Endothelial cell (in vitro differentiated cells): Measurements from ENCODE around the gene TMEM134. TPM values are rescaled to one million over a fixed set of nuclear protein-coding genes. Genes with fewer than 3 reads are reported as not detected.
"Not testable (repeated sequence)": the region's sequence is repeated elsewhere in the genome, so short reads cannot be mapped to it uniquely, and the experiment has no call there.

ENCODE experiments used
- DNase-seq: peaks from one replicate; pipeline ENCODE4 v3.0.0; 2021; ENCODE audit warnings: low spot score
- H3K27ac Mint-ChIP-seq: one replicate; pipeline ENCODE4 v1.8.0; 2021; ENCODE audit warnings: mixed read lengths, inconsistent platforms; ENCODE audit not compliant: unreplicated experiment
- H3K27me3 Mint-ChIP-seq: one replicate; pipeline ENCODE4 v1.8.0; 2021; ENCODE audit warnings: mild to moderate bottlenecking, moderate library complexity, mixed read lengths, inconsistent platforms; ENCODE audit not compliant: unreplicated experiment
- H3K36me3 Mint-ChIP-seq: one replicate; pipeline ENCODE4 v1.8.0; 2021; ENCODE audit warnings: mild to moderate bottlenecking, low read depth, mixed read lengths, inconsistent platforms; ENCODE audit not compliant: unreplicated experiment
- H3K4me1 Mint-ChIP-seq: one replicate; pipeline ENCODE4 v1.8.0; 2021; ENCODE audit warnings: mild to moderate bottlenecking, mixed read lengths, inconsistent platforms; ENCODE audit not compliant: unreplicated experiment
- H3K4me3 Mint-ChIP-seq: one replicate; pipeline ENCODE4 v1.8.0; 2021; ENCODE audit warnings: mild to moderate bottlenecking, mixed read lengths, inconsistent platforms; ENCODE audit not compliant: unreplicated experiment
- H3K9me3 Mint-ChIP-seq: one replicate; pipeline ENCODE4 v1.8.0; 2021; ENCODE audit warnings: mixed read lengths, inconsistent platforms; ENCODE audit not compliant: unreplicated experiment
- total RNA-seq: library from RNA; stranded (reverse); fragmentation: NEBNext Ultra II Directional; extraction: Animal tissue kit (Norgen Biotek cat#: 25700); gene quantifications from one replicate; pipeline ENCODE4 v1.2.1, GENCODE V29; 2021; ENCODE audit not compliant: unreplicated experiment
- TF ChIP-seq, protein P1 (sequence below): fragments of 200-600 bp; sonication (generic); IDR thresholded peaks from one replicate; pipeline ENCODE4 v1.5.0; 2021; ENCODE audit warnings: antibody characterized with exemption; ENCODE audit not compliant: unreplicated experiment

TMEM134 gene
- total RNA-seq, 1 donor from 2014 or later = 47.4 TPM

DNA sequence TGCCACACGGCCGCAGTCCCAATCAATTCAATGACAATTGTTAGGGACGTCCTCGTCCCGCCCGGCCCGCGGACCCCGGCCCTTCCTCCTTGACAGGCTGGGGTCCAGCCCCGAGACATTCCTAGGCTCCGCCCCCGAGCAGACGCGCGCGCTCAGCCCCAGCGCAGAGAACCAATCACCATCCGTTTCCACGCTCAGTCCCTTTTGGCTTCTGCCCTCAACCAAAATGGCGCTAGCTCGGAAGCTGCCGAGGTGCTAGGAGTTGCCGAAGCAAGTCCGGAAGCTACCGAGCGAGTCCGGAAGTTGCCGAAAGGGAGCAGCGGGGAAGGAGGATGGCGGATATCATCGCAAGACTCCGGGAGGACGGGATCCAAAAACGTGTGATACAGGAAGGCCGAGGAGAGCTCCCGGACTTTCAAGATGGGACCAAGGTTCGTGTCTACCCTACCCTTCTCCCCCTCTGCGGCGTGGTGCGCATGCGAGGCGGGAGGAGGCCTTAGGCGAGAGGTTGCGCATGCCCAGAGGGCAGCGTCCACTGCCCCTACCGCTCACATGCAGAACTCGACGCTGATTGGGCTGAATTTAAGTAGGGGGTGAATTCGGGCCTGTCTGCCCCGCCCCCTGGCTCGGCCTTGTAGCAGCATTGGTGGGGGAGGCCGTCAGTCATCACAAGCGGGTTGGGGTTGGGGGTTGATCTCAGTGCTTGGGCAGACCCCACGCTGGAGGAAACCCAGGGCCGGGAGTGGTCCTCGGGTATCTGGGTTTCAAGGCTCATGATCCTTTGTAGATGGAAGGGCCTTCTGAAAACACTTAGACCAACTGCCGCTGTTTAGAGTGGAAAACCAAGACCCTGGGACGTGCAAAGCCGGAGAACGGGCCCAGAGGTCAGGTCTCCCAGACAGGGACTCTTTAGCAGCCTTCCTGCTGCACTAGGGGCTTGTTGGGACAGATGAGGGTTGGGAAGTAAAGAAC lies 14.1 kb upstream of the TMEM134 start, which contains the start of gene AIP:
AIP (plus strand) TSS at position 200 of the 972 bp plus-strand sequence; CDS start at position 333, 133 bp downstream.
- no peaks in the 10 kb centered on the region for H3K9me3 Mint-ChIP-seq
- H3K4me3 Mint-ChIP-seq = peak within 1 kb of the TSS; percentile 93

DNA sequence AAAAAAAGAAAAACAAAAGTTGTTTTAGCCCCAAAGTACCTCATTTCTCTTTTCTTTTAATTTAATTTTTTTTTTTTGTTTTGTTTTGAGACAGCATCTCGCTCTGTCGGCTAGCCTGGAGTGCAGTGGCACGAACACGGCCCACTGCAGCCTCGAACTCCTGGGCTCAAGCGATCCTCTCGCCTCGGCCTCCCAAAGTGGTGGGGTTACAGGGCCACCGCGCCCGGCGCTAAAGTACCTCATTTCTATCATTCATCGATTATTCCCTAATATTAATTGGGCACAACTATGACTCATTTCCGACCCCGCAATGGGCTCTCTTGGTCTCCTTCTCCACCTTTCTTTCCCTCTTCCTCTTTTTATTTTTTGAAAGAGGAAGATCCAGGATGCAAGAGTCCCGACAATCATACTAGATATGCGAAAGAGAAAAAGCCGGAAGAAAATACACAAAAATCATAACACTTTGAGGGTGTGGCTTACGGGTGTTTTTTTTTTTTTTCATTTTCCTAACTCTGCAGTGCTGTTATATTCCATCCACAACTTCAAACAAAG lies 13.3 kb upstream of the TMEM134 start:
- H3K27me3 Mint-ChIP-seq = peaks cover 10% of the 10 kb centered on the region

More for the DNA sequence above, 14.1 kb upstream of the TMEM134 start, which contains the start of gene AIP:
- Mint-ChIP-seq H3K27ac (peak within 1 kb of the TSS; percentile 96), H3K4me1 (peaks cover 16% of the 10 kb centered on the region), H3K27me3 (peaks cover 14% of the 10 kb centered on the region), H3K36me3 (peaks cover 24% of the 10 kb centered on the region)
- DNase-seq = peak; percentile 94
- TF ChIP-seq, protein P1, sequence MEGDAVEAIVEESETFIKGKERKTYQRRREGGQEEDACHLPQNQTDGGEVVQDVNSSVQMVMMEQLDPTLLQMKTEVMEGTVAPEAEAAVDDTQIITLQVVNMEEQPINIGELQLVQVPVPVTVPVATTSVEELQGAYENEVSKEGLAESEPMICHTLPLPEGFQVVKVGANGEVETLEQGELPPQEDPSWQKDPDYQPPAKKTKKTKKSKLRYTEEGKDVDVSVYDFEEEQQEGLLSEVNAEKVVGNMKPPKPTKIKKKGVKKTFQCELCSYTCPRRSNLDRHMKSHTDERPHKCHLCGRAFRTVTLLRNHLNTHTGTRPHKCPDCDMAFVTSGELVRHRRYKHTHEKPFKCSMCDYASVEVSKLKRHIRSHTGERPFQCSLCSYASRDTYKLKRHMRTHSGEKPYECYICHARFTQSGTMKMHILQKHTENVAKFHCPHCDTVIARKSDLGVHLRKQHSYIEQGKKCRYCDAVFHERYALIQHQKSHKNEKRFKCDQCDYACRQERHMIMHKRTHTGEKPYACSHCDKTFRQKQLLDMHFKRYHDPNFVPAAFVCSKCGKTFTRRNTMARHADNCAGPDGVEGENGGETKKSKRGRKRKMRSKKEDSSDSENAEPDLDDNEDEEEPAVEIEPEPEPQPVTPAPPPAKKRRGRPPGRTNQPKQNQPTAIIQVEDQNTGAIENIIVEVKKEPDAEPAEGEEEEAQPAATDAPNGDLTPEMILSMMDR = no peak

DNA sequence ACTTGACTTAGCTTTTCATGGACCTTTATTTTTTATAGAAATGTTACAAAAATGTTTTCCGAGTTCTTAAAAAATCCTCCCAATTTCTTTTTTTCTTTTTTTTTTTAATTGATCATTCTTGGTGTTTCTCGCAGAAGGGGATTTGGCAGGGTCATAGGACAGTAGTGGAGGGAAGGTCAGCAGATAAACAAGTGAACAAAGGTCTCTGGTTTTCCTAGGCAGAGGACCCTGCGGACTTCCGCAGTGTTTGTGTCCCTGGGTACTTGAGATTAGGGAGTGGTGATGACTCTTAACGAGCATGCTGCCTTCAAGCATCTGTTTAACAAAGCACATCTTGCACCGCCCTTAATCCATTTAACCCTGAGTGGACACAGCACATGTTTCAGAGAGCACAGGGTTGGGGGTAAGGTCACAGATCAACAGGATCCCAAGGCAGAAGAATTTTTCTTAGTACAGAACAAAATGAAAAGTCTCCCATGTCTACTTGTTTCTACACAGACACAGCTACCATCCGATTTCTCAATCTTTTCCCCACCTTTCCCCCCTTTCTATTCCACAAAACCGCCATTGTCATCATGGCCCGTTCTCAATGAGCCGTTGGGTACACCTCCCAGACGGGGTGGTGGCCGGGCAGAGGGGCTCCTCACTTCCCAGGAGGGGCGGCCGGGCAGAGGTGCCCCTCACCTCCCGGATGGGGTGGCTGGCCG lies 8.4 kb upstream of the TMEM134 start:
- H3K4me3 Mint-ChIP-seq, DNase-seq: not testable (repeated sequence)

More for the DNA sequence above, 13.3 kb upstream of the TMEM134 start:
- Mint-ChIP-seq H3K4me3 (peak overlapping the region; percentile 93), H3K9me3 (no peaks in the 10 kb centered on the region), H3K36me3 (peaks cover 17% of the 10 kb centered on the region), H3K27ac (peak overlapping the region; percentile 96), H3K4me1 (peaks cover 16% of the 10 kb centered on the region)
- TF ChIP-seq, protein P1 = no peak
- no peak for DNase-seq

DNA sequence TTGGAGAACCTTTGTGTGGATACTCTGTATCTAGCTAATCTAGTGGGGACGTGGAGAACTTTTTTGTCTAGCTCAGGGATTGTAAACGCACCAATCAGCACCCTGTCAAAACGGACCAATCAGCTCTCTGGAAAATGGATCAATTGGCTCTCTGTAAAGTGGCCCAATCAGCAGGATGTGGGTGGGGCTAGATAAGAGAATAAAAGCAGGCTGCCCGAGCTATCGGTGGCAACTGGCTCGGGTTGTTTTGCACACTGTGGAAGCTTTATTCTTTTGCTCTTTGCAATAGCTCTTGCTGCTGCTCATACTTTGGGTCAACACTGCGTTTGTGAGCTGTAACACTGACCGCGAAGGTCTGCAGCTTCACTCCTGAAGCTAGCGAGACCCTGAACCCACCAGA lies 7.6 kb upstream of the TMEM134 start:
- H3K4me1 Mint-ChIP-seq, H3K36me3 Mint-ChIP-seq, H3K9me3 Mint-ChIP-seq: not testable (repeated sequence)

More for the DNA sequence above, 8.4 kb upstream of the TMEM134 start:
- not testable (repeated sequence) for H3K9me3 Mint-ChIP-seq, H3K4me1 Mint-ChIP-seq, H3K27ac Mint-ChIP-seq, H3K27me3 Mint-ChIP-seq, H3K36me3 Mint-ChIP-seq

DNA sequence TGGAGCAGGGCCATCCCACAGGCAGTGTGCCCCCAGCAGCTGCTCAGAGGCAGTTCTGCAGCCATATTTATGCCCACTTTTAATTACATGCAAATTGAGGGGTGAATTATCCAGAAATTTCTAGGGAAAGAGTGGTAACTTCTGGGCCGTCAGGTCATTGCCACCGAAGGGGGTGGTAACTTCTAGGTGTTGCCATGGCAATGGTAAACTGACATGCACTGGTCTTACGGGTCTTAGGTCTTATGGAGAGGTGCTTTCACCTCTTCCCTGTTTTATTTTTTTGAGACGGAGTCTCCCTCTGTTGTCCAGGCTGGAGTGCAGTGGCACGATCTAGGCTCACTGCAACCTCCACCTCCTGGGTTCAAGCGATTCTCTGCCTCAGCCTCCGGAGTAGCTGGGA lies 3.8 kb upstream of the TMEM134 start:
- Mint-ChIP-seq H3K36me3 (no peaks in the 10 kb centered on the region), H3K4me1 (peaks cover 6% of the 10 kb centered on the region), H3K27me3 (peaks cover 1% of the 10 kb centered on the region), H3K9me3 (no peaks in the 10 kb centered on the region), H3K4me3 (no peak overlapping the region), H3K27ac (no peak overlapping the region)
- DNase-seq = no peak
- TF ChIP-seq, protein P1 = no peak

More for the DNA sequence above, 7.6 kb upstream of the TMEM134 start:
- not testable (repeated sequence) for H3K27me3 Mint-ChIP-seq, H3K27ac Mint-ChIP-seq, H3K4me3 Mint-ChIP-seq, DNase-seq
